ENCODE measurements around the gene DGKK. TPM values are rescaled to one million over a fixed set of nuclear protein-coding genes. Genes with fewer than 3 reads are reported as not detected.

DGKK gene
- total RNA-seq, 4 donors from 2014 or later, result 0.16 TPM; not detected in 3

DNA sequence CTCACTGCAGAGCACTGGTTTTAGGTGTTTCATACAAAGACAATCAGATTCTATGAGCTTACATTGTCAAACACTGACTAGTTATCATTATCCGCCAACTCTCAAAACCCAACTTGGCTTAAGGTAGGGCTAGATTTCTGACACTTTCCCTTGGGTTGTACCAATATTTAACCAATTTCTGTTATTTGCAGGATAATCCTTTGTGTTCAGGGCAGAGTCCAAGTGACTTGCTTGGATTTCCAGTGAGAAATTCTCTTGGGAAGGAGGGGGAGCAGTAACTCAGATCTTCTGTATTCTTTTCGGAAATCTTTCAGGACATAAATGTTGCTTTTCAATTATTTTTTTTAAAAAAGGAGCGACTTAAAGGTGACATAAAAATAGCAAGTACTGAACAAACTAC is 23.1 kb downstream of the DGKK start:
- H3K9me3 ChIP-seq, result no peaks in the 10 kb centered on the region
- H3K4me1 ChIP-seq, result no peaks in the 10 kb centered on the region
- intact Hi-C loops (cut with DNase I; ENCODE audit: low total_unique reads) (no loop called here), in situ Hi-C loops (cut with MboI; ENCODE audit: low pct_ligation_motif_present in 1 of 4, low pct_unique_long_range_greater_than_20kb in 1 of 4, low sequenced_read_pairs in 3 of 4) (no loop called here)
- no peak overlapping the region for H3K4me3 ChIP-seq
- WGBS, 2 donors (ENCODE audit: low coverage in 1 of 2), result 80 to 88% methylated on average over 1 to 3 of the region's 3 CpGs
- H3K36me3 ChIP-seq, result no peaks in the 10 kb centered on the region
- no peaks in the 10 kb centered on the region for H3K27me3 ChIP-seq
- TF ChIP-seq POLR2AphosphoS5 (IDR thresholded peaks at IDR 0.05) (no peak), POLR2A (IDR thresholded peaks at IDR 0.05) (no peak)
- TF ChIP-seq, protein P1, sequence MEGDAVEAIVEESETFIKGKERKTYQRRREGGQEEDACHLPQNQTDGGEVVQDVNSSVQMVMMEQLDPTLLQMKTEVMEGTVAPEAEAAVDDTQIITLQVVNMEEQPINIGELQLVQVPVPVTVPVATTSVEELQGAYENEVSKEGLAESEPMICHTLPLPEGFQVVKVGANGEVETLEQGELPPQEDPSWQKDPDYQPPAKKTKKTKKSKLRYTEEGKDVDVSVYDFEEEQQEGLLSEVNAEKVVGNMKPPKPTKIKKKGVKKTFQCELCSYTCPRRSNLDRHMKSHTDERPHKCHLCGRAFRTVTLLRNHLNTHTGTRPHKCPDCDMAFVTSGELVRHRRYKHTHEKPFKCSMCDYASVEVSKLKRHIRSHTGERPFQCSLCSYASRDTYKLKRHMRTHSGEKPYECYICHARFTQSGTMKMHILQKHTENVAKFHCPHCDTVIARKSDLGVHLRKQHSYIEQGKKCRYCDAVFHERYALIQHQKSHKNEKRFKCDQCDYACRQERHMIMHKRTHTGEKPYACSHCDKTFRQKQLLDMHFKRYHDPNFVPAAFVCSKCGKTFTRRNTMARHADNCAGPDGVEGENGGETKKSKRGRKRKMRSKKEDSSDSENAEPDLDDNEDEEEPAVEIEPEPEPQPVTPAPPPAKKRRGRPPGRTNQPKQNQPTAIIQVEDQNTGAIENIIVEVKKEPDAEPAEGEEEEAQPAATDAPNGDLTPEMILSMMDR (IDR thresholded peaks at IDR 0.05), result no peak
- DNase-seq, result no peak
- H3K27ac ChIP-seq, result no peak overlapping the region

DNA sequence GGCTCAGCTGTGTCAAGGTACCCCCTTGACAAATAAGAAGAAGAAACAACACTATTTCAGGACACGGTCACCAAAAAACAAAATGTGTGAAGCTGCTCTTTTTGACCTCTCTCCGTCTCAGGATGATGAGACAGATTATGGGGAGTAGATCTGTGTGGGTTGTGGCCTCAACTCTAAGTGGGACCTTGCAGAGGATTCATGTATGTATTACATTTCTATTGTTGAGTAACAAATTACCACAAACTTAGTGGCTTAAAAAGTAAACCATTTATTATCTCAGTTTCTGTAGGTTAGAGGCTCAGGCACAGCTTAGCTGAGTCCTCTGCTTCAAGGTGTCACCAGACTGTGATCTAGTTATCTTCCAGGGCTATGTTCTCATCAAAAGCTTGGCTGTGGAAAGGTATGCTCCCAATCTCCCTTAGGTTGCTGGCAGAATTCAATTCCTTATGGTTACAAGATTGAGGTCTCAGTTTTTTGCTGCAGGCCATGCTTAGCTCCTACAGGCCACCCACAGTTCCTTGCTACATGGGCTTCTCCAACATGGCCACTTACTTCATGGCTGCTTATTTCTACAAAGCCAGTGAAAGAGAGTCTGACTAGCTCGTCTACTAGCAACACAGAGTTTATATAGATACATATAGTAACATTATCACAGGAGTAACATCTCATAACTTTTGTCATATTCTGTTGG is 28.1 kb downstream of the DGKK start:
- TF ChIP-seq EP300 (IDR thresholded peaks at IDR 0.05; ENCODE audit: low read depth) (no peak), POLR2A (IDR thresholded peaks at IDR 0.05) (no peak), POLR2AphosphoS5 (IDR thresholded peaks at IDR 0.05) (no peak)
- TF ChIP-seq, protein P1 (IDR thresholded peaks at IDR 0.05), result no peak
- no peaks in the 10 kb centered on the region for H3K36me3 ChIP-seq
- H3K9me3 ChIP-seq, result no peaks in the 10 kb centered on the region
- H3K27me3 ChIP-seq, result no peaks in the 10 kb centered on the region
- no peak for DNase-seq
- H3K27ac ChIP-seq, result no peak overlapping the region
- intact Hi-C loops (cut with DNase I; ENCODE audit: low total_unique reads), result no loop called here
- 40 to 48% methylated on average over 1 to 3 of the region's 3 CpGs for WGBS, 2 donors (ENCODE audit: low coverage in 1 of 2)
- H3K4me1 ChIP-seq, result no peaks in the 10 kb centered on the region
- no peak overlapping the region for H3K4me3 ChIP-seq
- in situ Hi-C loops (cut with MboI; ENCODE audit: low pct_ligation_motif_present in 1 of 4, low pct_unique_long_range_greater_than_20kb in 1 of 4, low sequenced_read_pairs in 3 of 4), result no loop called here

DNA sequence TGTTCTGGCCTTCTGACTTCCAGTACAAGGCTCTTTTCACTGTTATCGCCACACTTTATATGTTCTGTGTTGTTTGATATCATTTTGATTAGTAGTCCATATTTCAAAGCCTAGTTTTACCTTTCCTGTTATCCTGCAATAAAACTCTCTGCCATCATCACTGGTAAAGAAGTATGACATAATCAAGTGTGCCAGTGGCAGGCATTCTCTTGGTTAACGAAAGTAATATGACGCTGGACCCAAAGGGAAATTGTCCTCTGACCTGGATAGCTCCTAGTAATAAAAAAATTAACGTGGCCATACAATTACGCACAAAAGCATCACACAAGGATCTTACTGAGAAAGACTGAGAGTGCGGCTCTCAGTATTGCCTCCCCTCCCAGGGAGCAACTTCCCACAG is 33.8 kb downstream of the DGKK start:
- WGBS, 2 donors (ENCODE audit: low coverage in 1 of 2), result 11 to 66% methylated on average over 4 to 6 of the region's 6 CpGs
- in situ Hi-C loops (cut with MboI; ENCODE audit: low pct_ligation_motif_present in 1 of 4, low pct_unique_long_range_greater_than_20kb in 1 of 4, low sequenced_read_pairs in 3 of 4), result no loop called here

DNA sequence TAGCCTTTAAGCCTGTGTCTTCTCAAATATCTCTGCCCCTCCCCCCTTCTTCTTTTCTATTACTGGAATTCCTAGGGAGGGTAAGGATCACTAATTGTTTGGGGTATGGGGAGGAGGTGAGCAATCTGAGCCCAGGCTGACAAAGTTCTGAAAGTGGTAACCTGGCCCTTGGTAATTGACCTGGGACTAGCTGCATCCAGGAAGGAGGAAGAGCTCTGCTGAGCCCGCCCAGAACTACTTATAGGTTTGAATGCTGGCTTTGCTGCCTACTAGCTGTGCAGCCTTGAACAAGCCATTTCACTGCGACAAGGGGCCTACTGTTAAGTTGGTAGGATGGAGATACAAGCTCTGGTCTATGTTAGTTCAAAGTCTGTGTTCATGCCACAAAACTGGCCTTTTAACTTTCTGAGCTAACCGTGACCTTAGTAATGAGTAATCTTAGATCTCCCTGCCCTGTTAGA is 37.8 kb downstream of the DGKK start:
- intact Hi-C loops (cut with DNase I; ENCODE audit: low total_unique reads), result no loop called here
- Histone ChIP-seq H3K4me1 (no peaks in the 10 kb centered on the region), H3K27me3 (no peaks in the 10 kb centered on the region), H3K27ac (no peak overlapping the region), H3K36me3 (no peaks in the 10 kb centered on the region), H3K9me3 (no peaks in the 10 kb centered on the region), H3K4me3 (no peak overlapping the region)
- WGBS, 2 donors (ENCODE audit: low coverage in 1 of 2), result 60% methylated on average over 3 of the region's 3 CpGs; no CpG with 5 or more reads in 1 of the 2 donors
- in situ Hi-C loops (cut with MboI; ENCODE audit: low pct_ligation_motif_present in 1 of 4, low pct_unique_long_range_greater_than_20kb in 1 of 4, low sequenced_read_pairs in 3 of 4), result no loop called here
- TF ChIP-seq EP300 (IDR thresholded peaks at IDR 0.05; ENCODE audit: low read depth), result no peak
- TF ChIP-seq POLR2A (IDR thresholded peaks at IDR 0.05), result no peak
- TF ChIP-seq POLR2AphosphoS5 (IDR thresholded peaks at IDR 0.05), result no peak
- TF ChIP-seq, protein P1 (IDR thresholded peaks at IDR 0.05), result no peak
- no peak for DNase-seq

More for the DNA sequence above, 33.8 kb downstream of the DGKK start:
- Histone ChIP-seq H3K36me3 (no peaks in the 10 kb centered on the region), H3K4me3 (no peak overlapping the region), H3K27me3 (no peaks in the 10 kb centered on the region), H3K4me1 (no peaks in the 10 kb centered on the region), H3K9me3 (no peaks in the 10 kb centered on the region), H3K27ac (no peak overlapping the region)
- TF ChIP-seq POLR2A (IDR thresholded peaks at IDR 0.05) (no peak), POLR2AphosphoS5 (IDR thresholded peaks at IDR 0.05) (no peak), EP300 (IDR thresholded peaks at IDR 0.05; ENCODE audit: low read depth) (no peak)
- TF ChIP-seq, protein P1 (IDR thresholded peaks at IDR 0.05), result no peak
- intact Hi-C loops (cut with DNase I; ENCODE audit: low total_unique reads), result no loop called here
- DNase-seq, result no peak

Measured in transverse colon (tissue), 4 donors.